Astrocyte (in vitro differentiated cells and primary cell): ENCODE measurements around the gene SP6. TPM values are rescaled to one million over a fixed set of nuclear protein-coding genes. Genes with fewer than 3 reads are reported as not detected.

ENCODE experiments used
- DNase-seq: peaks from one replicate; pipeline ENCODE4 v3.0.0-alpha.2; 2010; ENCODE audit warnings: low read depth
- FAIRE-seq: peaks from 2 replicates; lab custom pipeline; 2011; peaks lifted over from hg19 to GRCh38; lab: Jason Lieb, UNC
- H2AFZ ChIP-seq: 2 replicates; pipeline ENCODE4 v1.6.0; 2012; ENCODE audit warnings: low read depth, low read length, inconsistent platforms
- H3K27ac ChIP-seq: 2 replicates; pipeline ENCODE4 v1.5.1; 2011; ENCODE audit warnings: low read depth, low read length, inconsistent platforms
- H3K27me3 ChIP-seq: 2 replicates; pipeline ENCODE4 v1.6.0; 2011; ENCODE audit warnings: low read length, inconsistent platforms; ENCODE audit not compliant: insufficient read depth
- H3K36me3 ChIP-seq: 2 replicates; pipeline ENCODE4 v1.5.1; 2011; ENCODE audit warnings: low read length, inconsistent platforms; ENCODE audit not compliant: insufficient read depth
- H3K4me1 ChIP-seq: 2 replicates; pipeline ENCODE4 v1.5.1; 2011; ENCODE audit warnings: low read length, inconsistent platforms; ENCODE audit not compliant: insufficient read depth
- H3K4me2 ChIP-seq: 2 replicates; pipeline ENCODE4 v1.6.0; 2012; ENCODE audit warnings: low read length, inconsistent platforms
- H3K4me3 ChIP-seq: 2 replicates; pipeline ENCODE4 v1.5.1; 2011; ENCODE audit warnings: low read depth, mild to moderate bottlenecking, low read length, inconsistent platforms; ENCODE audit not compliant: insufficient read depth
- H3K79me2 ChIP-seq: 2 replicates; pipeline ENCODE4 v1.6.0; 2012; ENCODE audit warnings: mild to moderate bottlenecking, low read length, inconsistent platforms; ENCODE audit not compliant: insufficient read depth
- H3K9ac ChIP-seq: 2 replicates; pipeline ENCODE4 v1.6.0; 2012; ENCODE audit warnings: mild to moderate bottlenecking, low read length, inconsistent platforms
- H3K9me3 ChIP-seq: 2 replicates; pipeline ENCODE4 v1.5.1; 2012; ENCODE audit warnings: low read depth, mild to moderate bottlenecking, low read length, inconsistent platforms; ENCODE audit not compliant: insufficient read depth
- H4K20me1 ChIP-seq: 2 replicates; pipeline ENCODE4 v1.6.0; 2012; ENCODE audit warnings: low read length, inconsistent platforms; ENCODE audit not compliant: insufficient read depth
- H3K27ac Mint-ChIP-seq: one replicate; pipeline ENCODE4 v1.8.0; 2021; ENCODE audit warnings: mild to moderate bottlenecking, mixed read lengths; ENCODE audit not compliant: unreplicated experiment
- H3K27me3 Mint-ChIP-seq: one replicate; pipeline ENCODE4 v1.8.0; 2021; ENCODE audit warnings: low read depth, mixed read lengths; ENCODE audit not compliant: unreplicated experiment
- H3K36me3 Mint-ChIP-seq: one replicate; pipeline ENCODE4 v1.8.0; 2021; ENCODE audit warnings: low read depth, mixed read lengths; ENCODE audit not compliant: unreplicated experiment
- H3K4me1 Mint-ChIP-seq: one replicate; pipeline ENCODE4 v1.8.0; 2021; ENCODE audit warnings: low read depth, mixed read lengths; ENCODE audit not compliant: unreplicated experiment
- H3K4me3 Mint-ChIP-seq: one replicate; pipeline ENCODE4 v1.8.0; 2021; ENCODE audit warnings: mild to moderate bottlenecking, moderate library complexity, mixed read lengths; ENCODE audit not compliant: unreplicated experiment
- H3K9me3 Mint-ChIP-seq: one replicate; pipeline ENCODE4 v1.8.0; 2021; ENCODE audit warnings: mild to moderate bottlenecking, mixed read lengths; ENCODE audit not compliant: unreplicated experiment
- CTCF ChIP-seq: IDR thresholded peaks from 2 replicates; pipeline ENCODE4 v1.5.1; 2011; ENCODE audit warnings: low read depth, mild to moderate bottlenecking, inconsistent platforms, low read length, moderate library complexity; ENCODE audit not compliant: insufficient read depth
- EZH2 ChIP-seq: IDR thresholded peaks from 2 replicates; pipeline ENCODE4 v1.6.1; 2012; ENCODE audit warnings: mild to moderate bottlenecking, low read length, inconsistent platforms; ENCODE audit not compliant: insufficient read depth
- total RNA-seq: library from RNA; stranded (reverse); gene quantifications from 2 replicates; pipeline ENCODE4 v1.2.1, GENCODE V29; 2021

Gene SP6
- total RNA-seq, 1 donor from 2014 or later: 1.6 TPM

- no peak overlapping the region for H3K9ac ChIP-seq
- H3K36me3 Mint-ChIP-seq: peaks cover 3% of the 10 kb centered on the region
- DNase-seq (no peak), FAIRE-seq (no peak)
- no peak overlapping the region for H3K27ac Mint-ChIP-seq
- H2AFZ ChIP-seq: no peak overlapping the region
- no peak overlapping the region for H3K4me3 Mint-ChIP-seq
- no peak overlapping the region for H3K27ac ChIP-seq
- H3K9me3 ChIP-seq: no peaks in the 10 kb centered on the region
- peaks cover 15% of the 10 kb centered on the region for H3K4me1 ChIP-seq
- peaks cover 50% of the 10 kb centered on the region for H3K27me3 ChIP-seq
- peaks cover 55% of the 10 kb centered on the region for H3K27me3 Mint-ChIP-seq
- H3K4me2 ChIP-seq: peak overlapping the region; percentile 2
- no peak overlapping the region for H3K4me3 ChIP-seq
- H3K4me1 Mint-ChIP-seq: peaks cover 10% of the 10 kb centered on the region
- H3K9me3 Mint-ChIP-seq: no peaks in the 10 kb centered on the region
- H4K20me1 ChIP-seq: no peaks in the 10 kb centered on the region
- TF ChIP-seq CTCF (no peak), EZH2 (no peak)
- H3K79me2 ChIP-seq: no peaks in the 10 kb centered on the region
- no peaks in the 10 kb centered on the region for H3K36me3 ChIP-seq
Measured at GRCh38 chr17:47855737-47856136, 4.8 kb upstream of the SP6 start.

- H3K27me3 Mint-ChIP-seq: peaks cover 65% of the 10 kb centered on the region
- Histone ChIP-seq H3K27me3 (peaks cover 64% of the 10 kb centered on the region), H2AFZ (no peak overlapping the region), H4K20me1 (no peaks in the 10 kb centered on the region), H3K79me2 (no peaks in the 10 kb centered on the region), H3K4me3 (no peak overlapping the region), H3K4me1 (peaks cover 18% of the 10 kb centered on the region), H3K9ac (no peak overlapping the region), H3K36me3 (no peaks in the 10 kb centered on the region), H3K4me2 (no peak overlapping the region), H3K9me3 (no peaks in the 10 kb centered on the region), H3K27ac (no peak overlapping the region)
- peaks cover 3% of the 10 kb centered on the region for H3K36me3 Mint-ChIP-seq
- TF ChIP-seq CTCF (no peak), EZH2 (no peak)
- no peak for DNase-seq
- FAIRE-seq: no peak
- peaks cover 10% of the 10 kb centered on the region for H3K4me1 Mint-ChIP-seq
- H3K4me3 Mint-ChIP-seq: no peak overlapping the region
- H3K9me3 Mint-ChIP-seq: no peaks in the 10 kb centered on the region
- no peak overlapping the region for H3K27ac Mint-ChIP-seq
Measured at GRCh38 chr17:47853616-47854015, 2.7 kb upstream of the SP6 start.

GRCh38 chr17:47852113-47852949 is 1.4 kb upstream of the SP6 start:
- no peaks in the 10 kb centered on the region for H3K9me3 Mint-ChIP-seq
- H3K79me2 ChIP-seq: no peaks in the 10 kb centered on the region
- DNase-seq (no peak), FAIRE-seq (no peak)
- H3K9ac ChIP-seq: no peak overlapping the region
- peaks cover 10% of the 10 kb centered on the region for H3K4me1 Mint-ChIP-seq
- H3K9me3 ChIP-seq: no peaks in the 10 kb centered on the region
- no peaks in the 10 kb centered on the region for H4K20me1 ChIP-seq
- H3K4me3 Mint-ChIP-seq: peak overlapping the region; percentile 60
- H3K4me2 ChIP-seq: peak overlapping the region; percentile 63
- H3K27ac ChIP-seq: no peak overlapping the region
- H3K27ac Mint-ChIP-seq: no peak overlapping the region
- H3K27me3 ChIP-seq: peaks cover 76% of the 10 kb centered on the region
- no peaks in the 10 kb centered on the region for H3K36me3 ChIP-seq
- peaks cover 3% of the 10 kb centered on the region for H3K36me3 Mint-ChIP-seq
- H3K27me3 Mint-ChIP-seq: peaks cover 69% of the 10 kb centered on the region
- TF ChIP-seq CTCF: no peak
- peak; percentile 55 for TF ChIP-seq EZH2
- H3K4me3 ChIP-seq: no peak overlapping the region
- H3K4me1 ChIP-seq: peaks cover 18% of the 10 kb centered on the region
- no peak overlapping the region for H2AFZ ChIP-seq
